Activated T-cell treated with anti-CD3 and anti-CD28 coated beads for 24 hours (primary cell): ENCODE measurements around the gene MFAP2.
"Not testable (repeated sequence)": the region's sequence is repeated elsewhere in the genome, so short reads cannot be mapped to it uniquely, and the experiment has no call there.

Source experiments
- DNase-seq: peaks from one replicate; pipeline ENCODE4 v3.0.0-alpha.2; 2020; ENCODE audit warnings: low read depth

MFAP2 gene

DNA sequence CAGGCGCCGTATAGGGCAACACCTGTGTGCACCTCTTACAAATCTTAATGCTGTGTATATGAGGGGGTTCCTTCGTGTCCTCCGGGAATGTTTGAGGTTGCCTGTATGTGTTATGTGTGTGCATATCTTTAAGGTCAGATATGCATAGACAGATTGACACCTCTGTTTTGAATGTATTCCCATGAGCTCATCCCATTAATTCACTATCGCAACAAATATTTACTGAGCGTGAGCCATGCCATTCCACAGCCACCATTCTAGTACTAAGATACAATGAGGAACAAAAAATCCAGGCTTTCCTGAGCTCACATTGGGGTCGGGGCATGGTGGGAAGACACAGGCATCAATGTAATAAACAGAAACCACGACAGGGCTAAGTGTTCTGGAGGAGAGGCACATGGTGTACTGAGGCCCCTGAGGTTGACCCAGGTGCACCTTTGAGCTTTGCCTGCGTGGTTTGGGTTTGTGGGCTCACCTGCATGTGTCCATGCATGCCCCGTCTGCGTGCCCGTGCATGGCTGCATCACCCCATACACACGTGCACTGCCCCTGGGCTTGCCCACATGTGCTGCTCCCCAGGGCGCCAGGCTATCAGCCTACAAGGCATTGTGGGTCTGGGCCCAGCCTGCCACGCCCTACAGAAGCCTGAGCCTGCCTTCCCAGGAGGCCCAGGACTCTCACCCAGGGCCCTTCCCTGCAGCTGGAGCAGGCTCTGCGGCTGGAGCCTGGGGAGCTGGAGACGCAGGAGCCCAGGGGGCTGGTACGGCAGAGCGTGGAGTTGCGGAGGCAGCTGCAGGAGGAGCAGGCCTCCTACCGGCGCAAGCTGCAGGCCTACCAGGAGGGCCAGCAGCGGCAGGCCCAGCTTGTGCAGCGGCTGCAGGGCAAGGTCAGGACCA, 51.0 kb downstream of the MFAP2 start:
- not testable (repeated sequence) for DNase-seq

DNA sequence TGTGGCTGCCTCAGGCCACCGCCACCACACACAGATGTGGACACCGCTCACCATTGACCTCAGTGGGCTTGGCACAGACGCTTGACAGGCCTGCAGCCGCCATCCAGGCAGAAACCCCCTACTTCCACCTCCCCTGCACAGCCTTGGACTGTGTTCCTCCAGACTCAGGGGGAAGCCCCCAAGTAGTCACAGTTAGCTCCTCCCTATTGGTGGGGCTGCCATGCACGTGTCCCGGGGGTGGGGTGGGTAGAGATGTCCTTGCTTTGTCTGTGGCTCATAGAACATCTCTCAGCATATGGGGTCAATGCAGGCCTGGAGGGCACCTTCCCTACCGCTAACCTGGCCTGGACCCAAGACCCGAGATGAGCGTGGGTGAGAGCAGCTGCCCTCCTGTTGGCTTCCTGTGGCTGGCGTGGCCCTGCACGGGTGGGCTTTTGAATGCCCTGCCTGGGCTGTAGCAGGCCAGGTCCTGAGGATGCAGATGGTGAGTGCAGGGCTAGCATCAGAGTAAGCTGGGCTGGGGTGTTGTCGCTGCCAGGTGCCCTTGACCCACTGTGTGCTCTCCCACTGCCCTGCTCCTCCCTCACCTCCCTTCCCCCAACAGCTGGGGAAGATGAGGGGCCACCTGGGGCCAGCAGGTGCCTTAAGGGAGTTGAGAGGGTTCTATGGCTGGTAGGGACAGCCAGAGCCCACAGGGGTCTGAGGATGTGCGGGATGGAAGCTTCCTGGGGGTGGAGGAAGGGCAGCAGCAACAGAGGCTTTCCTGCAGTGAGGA, 52.5 kb downstream of the MFAP2 start:
- no peak for DNase-seq

DNA sequence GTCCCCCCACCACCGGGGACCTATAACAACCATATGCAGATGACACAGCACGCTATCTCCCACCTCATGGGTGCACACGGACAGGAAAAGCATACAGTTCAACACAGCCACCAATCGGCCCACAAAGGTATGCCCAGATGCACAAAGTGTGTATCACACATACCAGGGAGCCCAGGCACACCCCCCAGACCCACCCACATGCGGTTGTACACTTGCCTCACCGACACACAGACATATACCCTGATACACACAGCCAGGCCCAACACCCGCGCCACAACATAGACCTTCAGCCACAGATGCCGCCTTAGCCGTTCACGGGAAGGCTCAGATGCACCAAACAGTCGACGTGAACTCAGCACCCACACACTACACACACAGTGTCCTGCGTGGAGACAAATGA, 53.2 kb downstream of the MFAP2 start:
- no peak for DNase-seq

DNA sequence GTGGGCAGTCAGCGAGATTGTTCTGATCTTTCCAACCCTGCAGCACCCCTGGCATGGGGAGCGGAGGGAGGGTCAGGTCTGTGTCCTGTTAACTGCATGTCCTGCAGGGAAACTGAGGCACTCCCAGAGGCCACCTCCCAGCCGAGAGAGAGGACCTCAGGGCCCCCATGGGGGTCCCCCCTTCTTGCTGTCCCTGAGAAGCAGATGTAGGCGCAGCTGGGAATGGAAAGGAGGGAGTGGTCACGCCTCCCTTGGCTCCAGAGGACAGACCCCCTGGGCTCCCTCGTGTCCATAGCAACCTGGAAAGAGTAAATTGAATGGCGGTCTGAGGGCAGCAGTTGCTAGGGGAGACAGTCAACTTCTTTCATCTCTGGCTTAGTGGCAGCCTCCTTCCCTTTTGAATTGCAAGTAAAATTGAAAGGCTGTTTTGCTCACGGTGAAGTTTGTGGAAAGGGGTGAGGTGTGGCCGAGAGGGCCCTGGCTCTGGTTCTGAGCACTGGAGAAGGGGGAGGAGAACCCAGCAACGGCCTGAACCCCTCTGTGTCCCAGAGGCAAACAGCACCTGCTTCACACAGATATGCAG, 53.8 kb downstream of the MFAP2 start:
- DNase-seq: no peak

DNA sequence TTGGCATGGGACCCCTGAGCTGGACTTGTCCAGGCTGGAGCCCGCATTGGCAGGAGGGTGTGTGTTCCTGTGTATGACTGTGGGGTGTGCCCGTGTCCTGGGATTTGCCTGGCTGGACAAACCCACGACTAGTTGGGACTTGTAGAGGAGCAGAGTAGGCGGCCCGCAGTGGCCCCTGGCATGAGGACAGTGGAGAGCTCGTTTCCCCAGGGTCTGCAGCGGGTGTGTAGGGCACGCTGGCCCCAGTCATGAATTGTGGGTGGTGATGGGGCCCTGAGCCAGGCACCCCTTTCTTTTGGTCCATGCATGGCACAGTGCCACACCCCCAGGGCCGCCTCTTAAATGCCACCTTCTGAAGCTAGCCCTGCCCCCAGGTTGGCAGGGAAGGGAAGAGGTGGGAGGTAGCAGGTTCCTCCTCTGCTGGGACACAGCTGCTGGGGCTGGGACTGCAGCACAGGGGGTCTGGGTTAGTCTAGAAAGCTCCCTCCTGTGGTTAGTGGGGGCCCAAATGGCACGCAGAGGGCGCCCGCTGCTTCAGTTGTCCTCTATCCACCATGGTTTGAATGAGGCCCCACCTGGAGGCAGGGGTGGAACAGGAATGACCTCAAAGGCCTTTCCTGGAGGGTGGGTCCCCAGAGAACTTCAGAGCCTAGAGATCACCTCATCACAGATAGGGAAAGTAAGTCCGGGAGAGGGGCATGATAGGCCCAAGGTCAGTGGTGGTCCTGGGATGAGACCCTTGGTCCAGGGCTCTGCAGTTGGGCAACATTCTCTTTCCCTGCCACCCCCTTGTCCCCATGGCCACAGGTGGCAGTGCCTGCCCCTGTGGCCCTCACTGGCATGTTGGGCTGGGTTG, 54.6 kb downstream of the MFAP2 start:
- no peak for DNase-seq

DNA sequence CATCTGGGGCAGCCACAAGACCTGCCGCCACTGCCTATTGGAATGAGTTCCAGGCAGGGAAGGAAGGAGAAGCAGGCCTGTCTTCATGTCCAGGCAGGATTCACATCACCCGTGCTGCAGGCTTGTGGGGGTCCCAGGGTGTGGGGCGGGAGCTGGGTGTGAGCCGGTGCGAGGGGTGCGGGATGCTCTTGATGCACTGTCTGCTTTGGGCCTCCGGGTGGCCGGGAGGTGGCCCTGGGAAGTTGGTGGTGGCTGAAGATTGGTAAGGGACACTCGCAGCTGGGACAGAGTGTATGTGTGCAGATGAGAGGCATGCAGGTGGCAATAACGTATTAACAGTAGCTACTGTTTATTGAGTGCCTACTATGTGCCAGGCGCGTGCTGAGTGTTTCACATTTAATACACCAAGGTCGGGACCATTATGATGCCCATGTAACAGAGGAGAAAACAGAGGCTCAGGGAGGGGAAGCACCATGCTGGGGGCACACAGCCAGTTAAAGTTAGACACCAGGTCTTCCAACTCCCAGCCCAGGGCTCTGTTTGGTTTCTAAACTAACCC, 55.4 kb downstream of the MFAP2 start:
- DNase-seq: no peak
